Esophagus muscularis mucosa (tissue), 3 donors: Measurements from ENCODE around the gene SIKE1.
"Not testable (repeated sequence)": the region's sequence is repeated elsewhere in the genome, so short reads cannot be mapped to it uniquely, and the experiment has no call there.

Experiments used
- CTCF ChIP-seq, 3 experiments: fragments of 200-600 bp in 2 of 3; fragments of 450-650 bp in 1 of 3; sonication (generic) in 2 of 3; IDR thresholded peaks; one replicate each; pipeline ENCODE4 v1.5.1; 2017 to 2019; ENCODE audit warnings: antibody characterized with exemption in 3 of 3, mild to moderate bottlenecking in 2 of 3, moderate library complexity in 1 of 3
- EP300 ChIP-seq: sonication (generic); formaldehyde crosslinking; IDR thresholded peaks from one replicate; pipeline ENCODE4 v1.6.1; 2017; ENCODE audit warnings: antibody characterized with exemption

- TF ChIP-seq CTCF (IDR thresholded peaks at IDR 0.05); EP300: not testable (repeated sequence)
Observed at GRCh38 chr1:114753702-114754101, 26.8 kb downstream of the SIKE1 start.
